ENCODE results near the gene OR1E1.
"Not testable (repeated sequence)": the region's sequence is repeated elsewhere in the genome, so short reads cannot be mapped to it uniquely, and the experiment has no call there.

DNA sequence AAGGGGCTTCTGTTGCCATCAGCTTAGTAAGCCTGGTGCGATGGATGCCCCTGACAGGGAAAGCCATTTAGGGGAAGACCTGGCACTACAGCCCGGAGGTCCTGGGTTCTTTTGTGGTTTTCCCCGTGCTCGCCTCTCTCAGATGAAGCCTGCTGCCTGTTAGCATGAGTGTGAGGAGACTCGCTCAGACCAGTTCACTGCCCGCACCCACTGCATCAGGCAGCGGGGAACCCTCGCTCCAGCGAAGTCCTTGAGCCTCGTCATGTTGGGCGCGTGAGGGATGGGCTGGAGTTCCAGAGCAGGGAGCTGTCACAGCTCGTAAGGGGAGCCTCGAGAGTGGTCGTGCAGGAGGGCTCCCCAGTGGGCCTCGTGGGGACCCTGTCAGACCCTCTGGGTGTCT, 14.0 kb upstream of the OR1E1 start:
- TF ChIP-seq POLR2AphosphoS5 (IDR thresholded peaks at IDR 0.05; ENCODE audit: borderline replicate concordance, low read depth, low read length); EZH2 (IDR thresholded peaks at IDR 0.05); FOXP2 (optimal IDR thresholded peaks at IDR 0.05; ENCODE audit: control extremely low read depth, extremely low read length, insufficient read depth): not testable (repeated sequence)
